Activated CD4-positive, alpha-beta T cell treated with anti-CD3 and anti-CD28 coated beads, Interleukin-2, amount 50 U/mL, for 16 hours (primary cell): ENCODE data around the gene UQCRHL.
"Not testable (repeated sequence)": the region's sequence is repeated elsewhere in the genome, so short reads cannot be mapped to it uniquely, and the experiment has no call there.

Experiments
- DNase-seq: peaks from one replicate; pipeline ENCODE4 v3.0.0-alpha.2; 2020

The UQCRHL gene

DNA sequence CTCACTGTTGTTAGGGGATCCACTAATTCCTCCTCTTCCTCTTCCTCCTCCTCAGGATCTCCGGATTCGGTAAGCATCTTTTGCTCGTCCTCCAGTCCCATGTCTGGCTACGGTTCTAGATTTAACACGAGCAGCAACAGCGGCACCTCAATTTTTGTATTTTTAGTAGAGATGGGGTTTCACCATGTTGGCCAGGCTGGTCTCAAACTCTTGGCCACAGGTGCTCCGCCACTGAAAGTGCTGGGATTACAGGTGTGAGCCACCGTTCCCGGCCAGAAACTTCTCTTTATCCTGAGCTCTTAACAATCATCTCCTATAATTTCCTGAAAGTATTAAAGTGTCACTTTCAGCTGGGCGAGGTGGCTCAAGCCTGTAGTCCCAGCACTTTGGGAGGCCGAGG lies at the start of gene UQCRHL:
Gene UQCRHL, minus strand, starts transcription at position 101 of the 400 bp plus-strand sequence. Its CDS starts 0 bp downstream, at position 101.
- DNase-seq, result not testable (repeated sequence)

DNA sequence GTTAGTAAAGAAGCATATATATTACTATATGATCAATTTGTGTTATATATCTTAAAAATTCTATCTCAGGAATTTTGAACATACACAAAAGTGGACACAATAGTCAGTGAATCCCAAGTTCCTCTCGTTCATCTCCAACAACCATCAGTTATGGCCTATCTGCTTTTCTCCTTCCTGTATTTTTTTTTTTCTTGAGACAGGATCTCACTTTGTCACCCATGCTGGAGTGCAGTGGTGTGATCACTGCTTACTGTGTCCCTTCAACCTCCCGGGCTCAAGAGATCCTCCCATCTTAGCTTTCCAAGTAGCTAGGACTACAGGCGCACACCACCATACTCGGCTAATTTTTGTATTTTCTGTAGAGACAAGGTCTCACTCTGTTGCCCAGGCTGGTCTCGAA lies 49.4 kb upstream of the UQCRHL start:
- DNase-seq, result no peak

DNA sequence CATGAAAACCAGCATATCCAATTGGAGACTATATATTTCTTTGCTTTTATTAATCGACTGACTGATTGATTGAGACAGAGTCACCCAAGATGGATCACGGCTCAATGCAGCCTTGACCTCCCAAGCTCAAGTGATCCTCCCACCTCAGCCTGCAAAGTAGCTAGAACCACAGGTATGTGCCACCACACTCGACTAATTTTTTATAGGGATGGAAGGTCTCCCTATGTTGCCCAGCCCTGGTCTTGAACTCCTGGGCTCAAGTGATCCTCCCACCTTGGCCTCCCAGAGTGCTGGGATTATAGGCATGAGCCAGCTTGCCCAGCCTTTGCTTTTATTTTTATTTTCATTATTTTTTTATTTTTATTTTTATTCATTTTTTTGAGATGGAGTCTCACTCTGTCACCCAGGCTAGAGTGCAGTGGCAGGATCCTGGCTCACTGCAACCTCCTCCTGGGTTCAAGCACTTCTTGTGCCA lies 45.4 kb upstream of the UQCRHL start:
- DNase-seq, result no peak

DNA sequence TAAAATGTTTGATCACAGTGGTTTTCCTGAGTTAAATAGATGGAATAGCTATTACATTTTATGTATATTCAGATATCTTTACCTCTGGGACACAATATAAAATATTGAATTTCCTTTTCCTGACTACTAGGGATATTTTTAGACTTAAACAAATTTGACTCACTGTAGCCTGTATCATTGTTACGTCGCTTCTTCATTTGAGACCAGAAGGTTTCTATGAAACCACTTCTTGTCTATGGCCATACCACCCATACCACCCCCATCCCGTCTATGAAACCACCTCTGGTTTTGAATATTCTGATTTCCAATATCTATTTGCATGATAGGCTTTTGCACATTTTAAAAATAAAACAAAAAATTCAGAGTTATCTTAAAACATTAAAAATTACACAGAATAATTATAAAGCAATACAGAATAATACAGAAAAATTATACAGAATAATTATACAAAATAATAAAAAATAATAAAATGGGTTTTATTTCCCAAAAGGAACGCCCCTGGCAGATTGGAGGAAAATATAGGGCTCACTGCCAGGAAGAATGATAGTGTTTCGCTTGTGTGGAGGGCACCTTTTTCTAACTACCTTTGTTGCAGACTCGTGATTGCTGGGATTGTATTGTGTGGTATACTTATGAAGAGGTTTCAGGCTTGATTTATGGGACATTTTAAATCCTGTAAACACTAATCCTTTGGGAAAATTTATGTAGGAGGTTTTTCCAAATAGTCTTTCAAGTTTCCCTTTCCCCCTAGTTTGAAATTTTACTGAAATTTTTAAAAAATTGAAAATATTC lies 44.8 kb upstream of the UQCRHL start:
- DNase-seq, result no peak

DNA sequence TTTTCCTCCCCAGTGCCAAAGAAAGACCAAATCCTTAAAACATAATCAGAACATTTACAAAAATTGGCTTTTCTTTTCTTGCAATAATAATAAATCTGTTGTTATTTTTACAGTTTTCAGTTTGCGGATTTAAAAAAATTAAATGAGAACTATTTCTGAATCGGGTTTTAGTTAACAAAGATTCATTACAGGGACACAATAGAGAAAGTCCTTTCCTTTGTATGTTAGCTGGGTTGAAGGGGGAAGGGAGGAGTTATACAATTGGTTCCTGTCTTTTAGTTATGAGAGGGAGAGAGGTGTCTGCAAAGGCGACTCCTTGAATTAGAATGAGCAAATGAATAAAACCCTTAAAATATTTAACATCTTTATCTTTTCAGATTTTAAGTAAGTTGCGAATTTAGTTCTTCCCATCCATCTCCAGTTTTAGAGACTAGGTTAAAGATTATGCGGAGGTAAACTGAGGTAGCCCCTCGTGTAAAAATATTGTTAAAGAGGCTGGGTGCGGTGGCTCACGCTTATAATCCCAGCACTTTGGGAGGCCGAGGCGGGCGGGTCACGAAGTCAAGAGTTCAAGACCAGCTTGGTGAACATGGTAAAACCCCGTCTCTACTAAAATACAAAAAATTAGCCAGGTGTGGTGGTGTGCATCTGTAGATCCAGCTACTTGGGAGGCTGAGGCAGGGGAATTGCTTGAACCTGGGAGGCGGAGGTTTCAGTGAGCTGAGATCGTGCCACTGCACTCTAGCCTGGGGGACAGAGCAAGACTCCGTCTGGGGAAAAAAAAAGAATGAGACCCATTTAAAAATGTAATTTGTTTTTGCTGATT lies 44.0 kb upstream of the UQCRHL start:
- no peak for DNase-seq

DNA sequence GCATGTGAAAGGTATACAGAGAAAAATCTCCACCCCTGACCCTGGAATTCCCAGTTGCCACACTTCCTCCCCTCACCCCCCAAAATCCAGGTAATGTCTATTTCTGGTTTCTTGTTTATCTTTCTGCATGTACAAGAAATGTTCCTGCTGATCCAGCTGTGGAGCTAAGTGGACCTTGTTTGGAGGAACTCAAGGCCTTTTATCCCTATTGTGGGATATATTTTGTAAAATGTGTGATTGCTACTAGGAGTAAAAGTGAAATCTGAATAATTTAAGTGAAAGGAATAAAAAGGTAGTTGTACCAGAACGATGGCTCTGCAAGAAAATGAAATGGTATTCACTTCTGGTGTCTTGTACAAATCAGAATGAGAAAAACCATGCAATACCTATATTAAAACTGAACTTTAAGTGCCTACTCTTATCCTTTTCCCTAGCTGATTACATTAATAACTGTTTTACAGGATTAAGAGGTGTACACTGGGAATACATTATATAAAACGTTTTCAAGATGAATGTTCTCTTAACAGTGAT lies 43.1 kb upstream of the UQCRHL start:
- no peak for DNase-seq

DNA sequence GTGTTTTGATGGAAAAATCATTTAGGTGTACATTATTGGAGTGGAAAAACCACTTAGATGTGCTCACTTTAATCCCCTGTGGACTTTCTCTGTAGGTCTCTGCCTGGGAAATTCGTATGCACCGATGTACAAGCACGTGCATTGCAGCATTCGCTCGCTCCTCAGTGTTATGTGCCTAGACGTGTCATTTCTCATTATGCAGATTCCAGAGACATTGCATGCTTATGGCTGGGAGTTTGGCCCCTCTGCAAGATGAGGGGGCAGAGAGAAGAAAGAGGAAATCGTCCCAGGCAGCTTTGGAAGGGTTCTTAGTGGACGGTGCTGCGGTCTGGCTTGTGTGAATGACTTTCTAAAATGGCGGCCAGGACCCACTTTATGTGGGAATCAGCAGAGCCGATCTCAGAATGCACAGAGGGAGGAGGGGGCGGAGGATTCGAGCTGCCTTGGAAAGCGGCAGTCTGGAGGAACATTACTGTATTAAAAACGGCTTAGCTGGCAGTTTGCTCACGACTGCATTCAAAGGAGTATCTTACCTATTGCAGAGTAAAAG lies 42.4 kb upstream of the UQCRHL start:
- peak; percentile 39 for DNase-seq

DNA sequence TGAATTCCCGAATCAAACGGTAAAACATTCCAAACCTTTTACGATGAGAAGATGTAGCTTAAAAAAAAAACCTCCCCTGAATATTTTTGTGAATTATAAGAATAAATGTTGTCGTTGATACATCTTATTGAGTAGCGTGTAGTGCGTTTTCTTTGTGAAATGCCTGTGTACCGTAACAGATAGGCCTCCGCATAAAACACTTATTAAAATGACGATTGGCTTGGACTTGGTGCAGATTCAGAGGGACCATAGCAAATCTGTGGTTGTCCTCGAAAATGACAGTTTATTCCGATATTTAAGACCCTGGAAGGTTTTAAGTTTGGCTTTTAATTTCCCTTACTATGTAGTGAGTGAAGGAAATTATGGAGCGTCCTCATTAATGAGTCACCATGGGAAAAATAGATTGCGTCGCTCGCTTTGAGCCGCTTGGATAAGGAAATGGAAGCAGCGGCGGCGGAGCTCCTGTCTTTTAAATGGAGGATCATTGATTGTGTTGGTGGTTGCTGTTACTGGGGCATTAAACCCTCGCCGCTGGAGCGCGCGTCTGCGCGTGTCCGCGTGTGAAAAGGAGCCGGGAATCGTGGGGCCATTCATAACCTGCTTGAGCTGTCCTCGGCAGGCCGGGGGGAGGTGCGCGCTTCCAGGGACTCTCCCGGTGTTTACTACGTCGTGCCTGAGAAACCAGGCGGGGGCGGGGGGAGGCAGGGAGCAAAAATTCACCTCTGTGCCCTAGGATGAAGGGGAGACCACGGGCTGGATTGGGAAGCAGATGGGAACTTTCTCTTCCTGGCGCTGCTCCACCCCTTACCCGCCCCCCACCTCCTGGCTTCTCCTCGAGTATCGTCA lies 41.7 kb upstream of the UQCRHL start:
- peak; percentile 75 for DNase-seq

DNA sequence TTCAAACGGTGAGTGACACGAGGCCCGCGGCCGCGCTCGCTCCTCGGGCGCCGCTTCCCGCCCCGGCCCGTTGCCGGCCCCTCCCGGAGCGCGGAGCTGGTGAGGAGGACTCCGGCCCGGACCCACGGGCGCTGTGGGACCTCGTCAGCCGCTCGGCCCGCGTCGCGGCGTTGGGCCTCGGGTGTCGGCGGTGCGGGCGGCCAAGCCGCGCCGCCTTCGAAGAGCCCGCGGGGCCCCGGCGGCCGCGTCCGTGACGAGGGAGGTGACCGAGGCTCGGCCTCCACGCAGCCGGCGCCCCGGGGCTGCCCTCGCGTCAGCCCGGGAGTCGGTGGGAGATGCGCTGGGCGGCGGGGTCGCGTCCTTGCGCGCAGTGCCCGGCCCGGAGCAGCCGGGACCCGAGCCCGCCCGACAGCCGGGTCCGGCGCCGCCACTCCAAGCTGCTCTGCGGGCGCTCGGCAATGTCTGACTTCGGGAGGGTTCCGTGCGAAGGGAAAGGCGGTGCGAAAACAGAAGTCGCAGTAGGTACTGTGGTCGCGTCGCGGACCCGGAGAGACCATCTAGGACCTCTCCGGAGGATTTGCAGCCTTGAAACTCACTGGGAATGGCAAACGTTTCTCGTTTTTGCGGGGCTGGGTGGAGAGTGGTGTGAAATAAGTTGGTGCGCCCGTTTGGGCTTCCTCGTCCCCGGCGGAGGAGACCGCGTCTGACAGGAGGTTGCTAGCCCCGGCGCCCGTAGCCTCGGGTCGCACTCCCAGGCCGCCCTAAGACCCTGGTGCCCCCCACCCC lies 40.9 kb upstream of the UQCRHL start:
- DNase-seq, result no peak

DNA sequence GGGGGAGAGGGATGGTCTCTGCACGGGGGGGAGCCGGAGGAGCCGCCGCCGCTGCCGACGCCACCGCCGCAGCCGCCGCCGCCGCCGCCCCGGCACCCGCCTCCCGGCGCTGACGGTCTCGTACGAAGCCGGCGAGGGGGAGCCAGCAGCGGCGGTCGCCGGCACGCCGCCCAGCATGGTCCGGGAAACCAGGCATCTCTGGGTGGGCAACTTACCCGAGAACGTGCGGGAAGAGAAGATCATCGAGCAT lies 40.4 kb upstream of the UQCRHL start:
- no peak for DNase-seq

DNA sequence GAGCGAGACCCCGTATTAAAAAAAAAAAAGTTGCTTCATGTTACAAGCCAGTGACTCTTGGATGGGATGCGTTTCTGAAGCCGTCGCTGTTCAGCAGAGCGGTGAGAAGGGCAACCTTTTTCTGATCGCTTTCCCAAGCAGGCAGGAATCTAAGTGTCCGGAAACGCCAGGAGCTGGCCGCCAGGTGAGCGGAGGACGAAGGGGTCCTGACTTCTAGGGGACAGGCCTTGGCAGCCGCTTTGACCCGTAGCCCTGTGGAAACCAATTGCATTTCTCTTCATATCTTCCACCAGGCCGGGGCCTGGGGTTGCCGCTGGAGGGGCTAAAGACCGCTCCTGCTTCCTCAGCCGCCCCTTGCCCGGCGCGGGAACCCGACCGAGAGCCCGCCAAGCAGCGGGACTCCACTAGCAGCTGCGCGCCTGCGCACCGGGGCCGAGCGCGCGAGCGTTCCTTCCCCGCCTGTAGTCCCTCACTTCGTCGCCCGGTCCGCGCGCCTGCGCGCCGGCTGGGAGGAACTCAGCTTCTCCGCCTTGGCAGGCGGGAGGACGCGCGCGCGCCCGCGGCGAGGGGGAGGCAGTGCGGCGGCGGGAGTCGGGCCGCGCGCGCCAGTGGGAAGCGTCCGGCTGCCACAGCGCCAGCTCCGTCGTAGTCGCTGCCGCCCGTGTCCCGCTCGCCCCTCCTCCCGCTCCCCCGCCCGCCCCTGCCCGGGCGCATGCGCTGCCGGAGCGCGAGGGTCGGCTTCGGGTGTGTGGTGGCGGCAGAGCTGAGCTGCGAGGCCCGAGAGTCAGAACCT lies 39.8 kb upstream of the UQCRHL start, which contains the start of gene SPEN:
Gene SPEN, plus strand, starts transcription at position 608 of the 793 bp plus-strand sequence. CDS start 361 bp downstream, outside the sequence.
- DNase-seq, result peak; percentile 99

DNA sequence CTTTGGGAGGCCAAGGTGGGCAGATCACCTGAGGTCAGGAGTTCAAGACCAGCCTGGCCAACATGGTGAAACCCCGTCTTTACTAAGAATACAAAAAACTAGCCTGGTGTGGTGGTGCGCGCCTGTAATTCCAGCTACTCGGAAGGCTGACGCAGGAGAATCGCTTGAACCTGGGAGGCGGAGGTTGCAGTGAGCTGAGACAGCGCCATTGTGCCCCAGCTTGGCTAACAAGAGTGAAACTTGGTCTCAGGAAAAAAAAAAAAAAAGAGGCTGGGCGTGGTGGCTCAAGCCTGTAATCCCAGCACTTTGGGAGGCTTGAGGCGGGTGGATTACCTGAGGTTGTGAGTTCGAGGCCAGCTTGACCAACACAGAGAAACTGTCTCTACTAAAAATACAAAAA lies 38.6 kb upstream of the UQCRHL start:
- DNase-seq, result not testable (repeated sequence)

DNA sequence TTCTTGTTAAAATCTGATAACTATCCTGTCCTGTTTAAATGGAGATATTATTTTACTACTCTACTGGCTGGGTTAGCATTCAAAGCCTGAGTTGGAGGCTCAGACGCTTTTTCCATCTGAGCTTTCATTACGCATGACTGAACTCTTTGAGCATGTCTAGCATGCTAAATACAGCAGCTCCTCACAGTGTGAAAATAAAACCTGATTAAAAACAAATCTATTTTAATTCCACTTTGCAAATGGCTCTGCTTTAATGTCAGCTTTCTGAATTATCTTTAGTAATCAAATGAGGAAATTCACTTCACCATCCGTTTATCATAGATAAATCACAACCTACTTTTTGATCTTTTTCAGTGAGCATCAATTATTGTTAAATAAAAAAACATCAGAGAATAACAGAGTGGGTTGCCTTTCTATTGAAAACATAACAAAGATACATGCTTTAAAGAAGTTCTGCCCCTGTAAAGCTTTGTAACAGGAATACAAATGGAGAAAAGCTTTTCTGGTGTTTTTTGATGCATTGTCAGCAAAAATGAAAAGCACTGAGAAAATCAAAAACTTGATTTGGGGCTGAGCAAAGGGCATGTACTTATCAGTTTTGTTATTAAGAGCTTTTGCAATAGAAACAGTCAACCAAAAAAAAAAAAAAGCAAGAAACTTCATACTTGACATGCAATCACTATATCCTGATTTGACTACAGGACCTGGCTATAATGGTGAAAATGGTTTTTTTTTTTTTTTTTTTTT lies 36.5 kb upstream of the UQCRHL start:
- DNase-seq, result no peak

DNA sequence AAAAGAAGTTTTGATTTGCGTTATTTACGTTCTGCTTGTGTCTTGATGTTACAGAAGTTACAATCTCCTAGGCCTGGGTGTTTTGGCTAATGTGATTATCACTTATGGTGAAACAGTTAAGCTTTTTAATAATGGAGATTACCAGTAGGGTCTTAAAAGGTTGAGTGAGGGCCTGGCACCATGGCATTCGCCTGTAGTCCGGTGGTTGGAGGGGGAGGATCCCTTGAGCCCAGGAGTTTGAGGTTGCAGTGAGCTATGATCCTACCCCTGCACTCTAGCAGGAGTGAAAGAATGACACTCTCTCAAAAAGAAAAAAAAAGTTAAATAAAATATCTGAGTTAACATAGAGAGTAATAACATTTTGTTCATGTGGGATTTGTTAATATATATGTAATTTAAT lies 31.3 kb upstream of the UQCRHL start:
- DNase-seq, result no peak

DNA sequence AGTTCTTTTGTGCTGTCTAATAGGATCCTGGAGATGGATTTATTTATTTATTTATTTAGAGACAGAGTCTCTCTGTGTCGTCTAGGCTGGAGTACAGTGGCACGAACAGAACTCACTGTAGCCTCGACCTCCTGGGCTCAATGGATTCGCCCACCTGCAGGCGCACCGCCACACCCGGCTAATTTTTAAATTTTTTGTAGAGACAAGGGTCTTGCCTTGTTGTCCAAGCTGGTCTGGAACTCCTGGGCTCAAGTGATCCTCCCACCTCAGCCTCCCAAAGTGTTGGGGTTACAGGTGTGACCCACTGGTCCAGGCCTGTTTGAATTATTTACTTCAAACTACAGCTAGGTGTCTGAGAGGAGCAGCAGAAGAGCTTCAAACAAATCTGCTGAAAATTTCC lies 30.5 kb upstream of the UQCRHL start:
- DNase-seq, result no peak

DNA sequence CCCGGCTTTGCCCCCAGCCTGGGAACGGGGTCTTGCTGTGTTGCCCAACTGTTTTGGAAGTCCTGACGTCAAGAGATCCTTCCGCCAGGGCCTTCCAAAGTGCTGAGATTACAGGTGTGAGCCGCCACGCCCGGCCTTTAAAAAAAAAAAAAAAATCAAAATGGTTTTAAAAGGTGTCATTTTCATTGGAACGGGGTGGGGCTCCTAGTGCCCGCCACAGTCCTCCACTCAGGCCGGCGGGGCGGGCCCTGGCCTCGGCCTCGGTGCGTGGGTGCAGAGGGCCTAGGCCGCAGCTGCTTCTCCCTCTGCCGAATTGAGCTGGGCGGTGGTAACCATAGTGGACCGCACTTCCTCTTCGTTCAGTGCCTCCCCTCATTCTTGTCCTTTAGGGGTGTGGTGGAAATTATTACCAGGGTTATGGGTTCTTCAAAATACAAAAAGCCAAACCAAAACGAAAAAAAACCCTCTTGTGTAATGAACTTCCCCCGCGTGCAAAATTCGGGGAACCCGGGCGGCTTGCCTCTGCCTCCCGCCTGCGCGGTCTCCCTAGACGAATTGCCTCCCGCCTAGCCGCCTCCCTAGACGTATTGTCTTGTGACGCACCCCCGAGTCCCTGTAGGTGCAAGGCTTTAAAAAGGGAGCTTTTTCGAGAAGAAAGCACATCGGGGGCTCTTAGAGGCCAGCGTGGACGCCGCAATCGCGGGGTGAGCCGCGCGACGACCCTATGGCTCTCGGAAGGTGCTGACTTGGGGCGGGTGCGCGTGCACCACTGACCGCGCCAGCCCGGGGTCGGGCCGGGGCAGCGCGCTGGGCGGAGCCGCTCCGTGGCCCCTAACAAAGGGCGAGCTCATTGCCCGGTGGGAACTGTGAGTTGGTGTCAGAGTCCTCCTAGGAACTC lies 29.6 kb upstream of the UQCRHL start:
- peak; percentile 47 for DNase-seq

DNA sequence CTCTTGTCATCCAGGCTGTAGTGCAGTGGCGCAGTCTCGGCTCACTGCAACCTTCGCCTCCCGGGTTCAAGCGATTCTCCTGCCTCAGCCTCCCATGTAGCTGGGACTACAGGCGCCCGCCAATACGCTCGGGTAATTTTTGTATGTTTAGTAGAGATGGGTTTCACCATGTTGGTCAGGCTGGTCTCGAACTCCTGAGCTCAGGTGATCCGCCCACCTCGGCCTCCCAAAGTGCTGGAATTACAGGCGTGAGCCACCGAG lies 29.0 kb upstream of the UQCRHL start:
- not testable (repeated sequence) for DNase-seq

DNA sequence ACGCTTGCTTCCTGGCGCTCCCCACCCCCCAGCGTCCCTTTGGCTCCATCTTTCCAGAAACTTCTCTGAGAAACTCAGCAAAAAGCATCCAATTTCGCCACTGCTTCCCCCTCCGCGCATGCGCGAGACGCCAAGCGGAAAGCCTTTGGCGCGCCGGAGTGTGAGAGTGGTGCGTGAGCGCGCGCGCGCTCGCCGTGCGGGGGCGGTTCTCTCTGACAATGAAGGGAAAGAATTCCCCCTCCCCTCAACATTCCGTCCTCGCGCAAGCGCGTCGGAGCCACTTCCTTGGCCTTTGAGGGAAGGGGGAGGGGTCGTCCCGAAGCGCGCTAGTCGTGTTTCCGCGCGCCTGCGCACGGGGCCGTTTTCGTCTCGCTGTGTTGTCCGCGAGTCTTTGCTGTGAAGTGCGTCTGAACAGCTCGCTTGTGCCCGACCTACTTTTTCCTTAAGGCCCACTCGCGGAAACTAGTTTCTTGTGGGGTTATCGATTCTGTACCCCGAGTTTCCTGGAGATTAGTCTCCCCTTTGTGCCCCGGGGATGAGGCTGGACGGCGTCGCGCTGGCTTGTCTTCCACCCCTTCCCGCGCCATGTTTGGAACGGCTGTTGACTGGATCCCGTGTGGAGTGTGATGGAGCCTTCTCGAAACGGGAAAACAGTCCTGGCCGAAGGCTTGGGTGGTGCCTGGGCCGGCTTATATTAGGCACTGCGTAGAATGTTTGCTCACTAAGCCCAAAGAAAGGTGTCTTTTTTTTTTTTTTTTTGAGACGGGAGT lies 28.5 kb upstream of the UQCRHL start:
- DNase-seq, result peak; percentile 100
